Hematopoietic multipotent progenitor cell treated with erythropoietin and hydrocortisone succinate and interleukin-3 and kit ligand, for 8 days (in vitro differentiated cells): Measurements from ENCODE around the gene RINL.
"Not testable (repeated sequence)": the region's sequence is repeated elsewhere in the genome, so short reads cannot be mapped to it uniquely, and the experiment has no call there.

Source experiments
- DNase-seq: peaks from one replicate; pipeline ENCODE4 v3.0.0-alpha.2; 2015

The RINL gene

GRCh38 chr19:38831142-38831605 lies 46.9 kb downstream of the RINL start:
- DNase-seq, result peak; percentile 38

DNA sequence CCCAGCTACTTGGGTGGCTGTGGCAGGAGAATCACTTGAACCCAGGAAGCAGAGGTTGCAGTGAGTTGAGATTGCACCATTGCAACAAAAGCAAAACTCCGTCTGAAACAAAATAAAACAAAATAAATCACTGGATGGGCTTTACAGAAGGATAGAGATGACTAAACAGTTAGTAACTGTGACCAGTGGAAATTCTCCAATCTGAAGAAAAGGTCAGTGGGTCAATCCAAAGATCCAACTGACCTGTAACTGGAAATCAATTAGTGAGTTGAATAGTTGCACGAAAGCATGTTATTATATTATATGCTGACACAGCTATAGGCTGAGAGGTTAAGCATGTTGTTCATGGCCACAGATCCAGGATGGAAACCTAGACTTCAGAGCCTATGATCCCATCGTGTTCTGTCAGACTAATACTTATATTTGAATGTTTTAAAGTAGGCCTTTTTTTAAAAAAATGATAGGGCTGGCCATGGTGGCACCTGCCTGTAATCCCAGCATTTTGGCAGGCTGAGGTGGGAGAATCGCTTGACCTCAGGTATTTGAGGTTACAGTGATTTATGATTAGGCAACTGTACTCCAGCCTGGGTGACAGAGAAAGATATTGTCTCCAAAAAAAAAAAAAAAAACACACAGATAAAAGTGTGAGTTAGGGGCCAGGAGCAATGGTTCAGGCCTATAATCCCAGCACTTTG lies 47.9 kb downstream of the RINL start:
- DNase-seq, result no peak

- DNase-seq, result not testable (repeated sequence)
Measured at GRCh38 chr19:38829203-38829602, 48.9 kb downstream of the RINL start.

DNA sequence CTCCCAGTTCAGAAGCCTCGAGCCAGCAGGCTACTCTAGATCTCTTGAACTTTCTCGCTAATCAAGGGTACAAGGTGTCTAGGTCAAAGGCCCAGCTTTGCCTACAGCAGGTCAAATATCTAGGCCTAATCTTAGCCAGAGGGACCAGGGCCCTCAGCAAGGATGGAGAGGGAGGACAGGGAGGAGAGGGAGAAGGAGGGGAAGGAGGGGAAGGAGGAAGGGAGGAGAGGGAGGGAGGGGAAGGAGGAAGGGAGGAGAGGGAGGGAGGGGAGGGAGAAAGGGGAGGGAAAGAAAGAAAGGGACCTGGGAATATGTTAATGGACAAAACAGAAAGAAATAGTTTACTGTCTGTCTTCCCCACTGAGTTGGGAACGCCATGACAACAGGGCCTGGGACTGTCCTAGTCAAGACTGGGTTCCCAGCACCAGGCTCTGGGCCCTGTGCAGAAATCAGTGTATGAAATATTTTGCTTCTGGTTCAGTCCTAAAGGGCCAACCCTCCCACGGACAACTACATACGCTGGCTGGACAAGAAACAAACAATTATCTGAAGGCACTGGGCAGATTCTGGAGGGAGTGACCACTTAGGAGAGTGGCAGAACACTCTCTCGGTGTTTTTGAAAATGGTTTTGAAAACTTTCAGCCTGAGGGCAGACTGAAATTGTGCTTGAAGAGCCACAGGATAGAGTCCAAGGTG lies 51.1 kb downstream of the RINL start:
- no peak for DNase-seq

GRCh38 chr19:38825936-38826335 lies 52.1 kb downstream of the RINL start:
- not testable (repeated sequence) for DNase-seq

DNA sequence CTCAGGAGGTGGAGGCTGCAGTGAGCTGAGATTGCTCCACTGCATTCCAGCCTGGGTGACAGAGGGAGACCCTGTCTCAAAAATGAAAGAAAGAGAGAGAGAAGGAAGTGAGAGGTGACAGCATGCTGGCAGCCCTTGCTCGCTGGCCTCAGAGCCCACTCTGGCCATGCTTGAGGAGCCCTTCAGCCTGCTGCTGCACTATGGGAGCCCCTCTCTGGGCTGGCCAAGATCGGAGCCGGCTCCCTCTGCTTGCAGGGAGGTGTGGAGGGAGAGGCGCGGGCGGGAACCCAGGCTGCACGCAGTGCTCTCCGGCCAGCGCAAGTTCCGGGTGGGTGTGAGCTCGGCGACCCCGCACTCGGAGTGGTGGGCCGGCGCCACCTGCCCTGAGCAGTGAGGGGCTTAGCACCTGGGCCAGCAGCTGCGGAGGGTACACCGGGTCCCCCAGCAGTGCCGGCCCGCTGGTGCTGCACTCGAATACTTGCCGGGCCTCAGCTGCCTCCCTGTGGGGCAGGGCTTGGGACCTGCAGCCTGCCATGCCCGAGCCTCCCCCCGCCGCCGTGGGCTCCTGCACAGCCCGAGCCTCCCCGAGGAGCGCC lies 56.7 kb downstream of the RINL start:
- DNase-seq, result not testable (repeated sequence)

DNA sequence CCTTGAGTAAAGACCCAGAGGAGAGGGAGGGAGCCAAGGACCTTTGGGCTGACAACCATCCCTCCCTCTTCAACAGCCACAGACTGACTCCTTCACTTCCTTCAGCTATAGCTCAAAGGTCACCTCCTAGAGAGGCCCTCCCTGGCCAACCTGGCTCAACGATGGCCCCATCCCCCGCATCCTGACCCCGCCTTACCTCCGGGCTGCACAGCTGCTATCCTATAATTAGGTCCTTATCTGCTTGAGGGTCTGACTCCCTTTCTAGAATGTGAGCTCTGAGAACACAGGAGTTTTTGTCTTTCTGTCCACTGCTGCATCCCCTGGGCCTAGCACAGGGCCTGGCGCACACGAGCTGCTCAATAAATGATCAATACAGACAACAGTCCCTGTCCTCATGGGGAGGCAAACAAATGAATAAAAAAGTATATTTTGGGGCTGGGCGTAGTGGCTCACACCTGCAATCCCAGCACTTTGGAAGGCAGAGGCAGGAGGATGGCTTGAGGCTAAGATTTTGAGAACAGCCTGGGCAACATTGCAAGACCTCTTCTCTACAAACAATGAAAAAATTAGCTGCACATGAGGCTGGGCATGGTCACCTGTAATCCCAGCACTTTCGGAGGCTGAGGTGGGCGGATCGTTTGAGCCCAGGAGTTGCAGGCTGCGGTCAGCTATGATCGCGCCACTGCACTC lies 58.7 kb downstream of the RINL start:
- no peak for DNase-seq
